ENCODE results near the gene PPP3CA. TPM values are rescaled to one million over a fixed set of nuclear protein-coding genes. Genes with fewer than 3 reads are reported as not detected.
A peak's percentile ranks its signal among the peaks of the same experiment; 100 is the strongest.

Gene PPP3CA
- total and polyA plus RNA-seq, 2 experiments from 2014 or later = 27.0 to 45.2 TPM

DNA sequence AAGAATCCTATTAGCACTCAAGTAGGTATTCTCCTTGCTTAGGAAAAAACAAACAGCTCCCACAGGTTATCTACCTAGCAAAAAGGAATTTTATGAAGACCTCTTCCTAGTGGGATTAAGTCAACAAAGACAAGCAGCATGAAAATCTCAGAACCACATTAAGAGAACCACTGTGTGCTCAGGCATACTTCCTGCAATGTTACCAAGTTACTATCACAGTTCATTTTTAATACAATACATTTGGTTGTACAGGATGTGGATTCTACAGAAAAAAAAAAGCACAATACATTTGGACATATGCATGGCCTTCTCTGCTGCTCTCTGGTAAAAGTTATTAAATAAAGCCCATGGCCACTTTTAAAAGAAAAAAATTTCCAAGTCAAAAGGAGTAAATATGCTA is 193.7 kb downstream of the PPP3CA start:
- Mint-ChIP-seq H3K36me3 (ENCODE audit: low read depth) (no peaks in the 10 kb centered on the region), H3K4me1 (peaks cover 48% of the 10 kb centered on the region), H3K4me3 (no peak overlapping the region), H3K9me3 (no peaks in the 10 kb centered on the region), H3K27me3 (ENCODE audit: insufficient read depth, low read depth, poor library complexity) (no peaks in the 10 kb centered on the region), H3K27ac (peak overlapping the region; percentile 51; the same call in 1 of the 2 replicates)
- ATAC-seq = no peak
- Histone ChIP-seq H4K20me1 (replicated peaks; ENCODE audit: insufficient read depth) (no peaks in the 10 kb centered on the region), H3K9me2 (ENCODE audit: insufficient read depth) (no peaks in the 10 kb centered on the region), H3K79me2 (replicated peaks; ENCODE audit: insufficient read depth) (no peaks in the 10 kb centered on the region), H2AFZ (no peak overlapping the region), H3K27me3 (ENCODE audit: insufficient read depth) (no peaks in the 10 kb centered on the region), H3K4me2 (no peak overlapping the region), H3K36me3 (ENCODE audit: insufficient read depth) (no peaks in the 10 kb centered on the region), H3K4me1 (ENCODE audit: insufficient read depth) (peaks cover 28% of the 10 kb centered on the region; the same call in 1 of the 2 replicates), H3K4me3 (no peak overlapping the region), H3F3A (replicated peaks; ENCODE audit: low read depth) (no peaks in the 10 kb centered on the region), H3K27ac (ENCODE audit: low read depth) (no peak overlapping the region)
- no peak for DNase-seq (ENCODE audit: low spot score)
- no peak for TF ChIP-seq CREB1 (CRISPR knock-in tag; IDR thresholded peaks at IDR 0.05; ENCODE audit: low read depth)
- no peak for TF ChIP-seq JUNB (IDR thresholded peaks at IDR 0.05; ENCODE audit: unreplicated experiment)
- TF ChIP-seq, protein P1, sequence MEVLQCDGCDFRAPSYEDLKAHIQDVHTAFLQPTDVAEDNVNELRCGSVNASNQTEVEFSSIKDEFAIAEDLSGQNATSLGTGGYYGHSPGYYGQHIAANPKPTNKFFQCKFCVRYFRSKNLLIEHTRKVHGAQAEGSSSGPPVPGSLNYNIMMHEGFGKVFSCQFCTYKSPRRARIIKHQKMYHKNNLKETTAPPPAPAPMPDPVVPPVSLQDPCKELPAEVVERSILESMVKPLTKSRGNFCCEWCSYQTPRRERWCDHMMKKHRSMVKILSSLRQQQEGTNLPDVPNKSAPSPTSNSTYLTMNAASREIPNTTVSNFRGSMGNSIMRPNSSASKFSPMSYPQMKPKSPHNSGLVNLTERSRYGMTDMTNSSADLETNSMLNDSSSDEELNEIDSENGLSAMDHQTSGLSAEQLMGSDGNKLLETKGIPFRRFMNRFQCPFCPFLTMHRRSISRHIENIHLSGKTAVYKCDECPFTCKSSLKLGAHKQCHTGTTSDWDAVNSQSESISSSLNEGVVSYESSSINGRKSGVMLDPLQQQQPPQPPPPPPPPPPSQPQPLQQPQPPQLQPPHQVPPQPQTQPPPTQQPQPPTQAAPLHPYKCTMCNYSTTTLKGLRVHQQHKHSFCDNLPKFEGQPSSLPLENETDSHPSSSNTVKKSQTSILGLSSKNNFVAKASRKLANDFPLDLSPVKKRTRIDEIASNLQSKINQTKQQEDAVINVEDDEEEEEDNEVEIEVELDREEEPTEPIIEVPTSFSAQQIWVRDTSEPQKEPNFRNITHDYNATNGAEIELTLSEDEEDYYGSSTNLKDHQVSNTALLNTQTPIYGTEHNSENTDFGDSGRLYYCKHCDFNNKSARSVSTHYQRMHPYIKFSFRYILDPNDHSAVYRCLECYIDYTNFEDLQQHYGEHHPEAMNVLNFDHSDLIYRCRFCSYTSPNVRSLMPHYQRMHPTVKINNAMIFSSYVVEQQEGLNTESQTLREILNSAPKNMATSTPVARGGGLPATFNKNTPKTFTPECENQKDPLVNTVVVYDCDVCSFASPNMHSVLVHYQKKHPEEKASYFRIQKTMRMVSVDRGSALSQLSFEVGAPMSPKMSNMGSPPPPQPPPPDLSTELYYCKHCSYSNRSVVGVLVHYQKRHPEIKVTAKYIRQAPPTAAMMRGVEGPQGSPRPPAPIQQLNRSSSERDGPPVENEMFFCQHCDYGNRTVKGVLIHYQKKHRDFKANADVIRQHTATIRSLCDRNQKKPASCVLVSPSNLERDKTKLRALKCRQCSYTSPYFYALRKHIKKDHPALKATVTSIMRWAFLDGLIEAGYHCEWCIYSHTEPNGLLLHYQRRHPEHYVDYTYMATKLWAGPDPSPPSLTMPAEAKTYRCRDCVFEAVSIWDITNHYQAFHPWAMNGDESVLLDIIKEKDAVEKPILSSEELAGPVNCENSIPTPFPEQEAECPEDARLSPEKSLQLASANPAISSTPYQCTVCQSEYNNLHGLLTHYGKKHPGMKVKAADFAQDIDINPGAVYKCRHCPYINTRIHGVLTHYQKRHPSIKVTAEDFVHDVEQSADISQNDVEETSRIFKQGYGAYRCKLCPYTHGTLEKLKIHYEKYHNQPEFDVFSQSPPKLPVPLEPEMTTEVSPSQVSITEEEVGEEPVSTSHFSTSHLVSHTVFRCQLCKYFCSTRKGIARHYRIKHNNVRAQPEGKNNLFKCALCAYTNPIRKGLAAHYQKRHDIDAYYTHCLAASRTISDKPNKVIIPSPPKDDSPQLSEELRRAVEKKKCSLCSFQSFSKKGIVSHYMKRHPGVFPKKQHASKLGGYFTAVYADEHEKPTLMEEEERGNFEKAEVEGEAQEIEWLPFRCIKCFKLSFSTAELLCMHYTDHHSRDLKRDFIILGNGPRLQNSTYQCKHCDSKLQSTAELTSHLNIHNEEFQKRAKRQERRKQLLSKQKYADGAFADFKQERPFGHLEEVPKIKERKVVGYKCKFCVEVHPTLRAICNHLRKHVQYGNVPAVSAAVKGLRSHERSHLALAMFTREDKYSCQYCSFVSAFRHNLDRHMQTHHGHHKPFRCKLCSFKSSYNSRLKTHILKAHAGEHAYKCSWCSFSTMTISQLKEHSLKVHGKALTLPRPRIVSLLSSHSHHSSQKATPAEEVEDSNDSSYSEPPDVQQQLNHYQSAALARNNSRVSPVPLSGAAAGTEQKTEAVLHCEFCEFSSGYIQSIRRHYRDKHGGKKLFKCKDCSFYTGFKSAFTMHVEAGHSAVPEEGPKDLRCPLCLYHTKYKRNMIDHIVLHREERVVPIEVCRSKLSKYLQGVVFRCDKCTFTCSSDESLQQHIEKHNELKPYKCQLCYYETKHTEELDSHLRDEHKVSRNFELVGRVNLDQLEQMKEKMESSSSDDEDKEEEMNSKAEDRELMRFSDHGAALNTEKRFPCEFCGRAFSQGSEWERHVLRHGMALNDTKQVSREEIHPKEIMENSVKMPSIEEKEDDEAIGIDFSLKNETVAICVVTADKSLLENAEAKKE (CRISPR knock-in tag; IDR thresholded peaks at IDR 0.05) = no peak
- TF ChIP-seq NANOG (IDR thresholded peaks at IDR 0.05; ENCODE audit: borderline replicate concordance) = no peak
- no peak for TF ChIP-seq POLR2AphosphoS5 (IDR thresholded peaks at IDR 0.05; ENCODE audit: low read depth)
- TF ChIP-seq, protein P2, sequence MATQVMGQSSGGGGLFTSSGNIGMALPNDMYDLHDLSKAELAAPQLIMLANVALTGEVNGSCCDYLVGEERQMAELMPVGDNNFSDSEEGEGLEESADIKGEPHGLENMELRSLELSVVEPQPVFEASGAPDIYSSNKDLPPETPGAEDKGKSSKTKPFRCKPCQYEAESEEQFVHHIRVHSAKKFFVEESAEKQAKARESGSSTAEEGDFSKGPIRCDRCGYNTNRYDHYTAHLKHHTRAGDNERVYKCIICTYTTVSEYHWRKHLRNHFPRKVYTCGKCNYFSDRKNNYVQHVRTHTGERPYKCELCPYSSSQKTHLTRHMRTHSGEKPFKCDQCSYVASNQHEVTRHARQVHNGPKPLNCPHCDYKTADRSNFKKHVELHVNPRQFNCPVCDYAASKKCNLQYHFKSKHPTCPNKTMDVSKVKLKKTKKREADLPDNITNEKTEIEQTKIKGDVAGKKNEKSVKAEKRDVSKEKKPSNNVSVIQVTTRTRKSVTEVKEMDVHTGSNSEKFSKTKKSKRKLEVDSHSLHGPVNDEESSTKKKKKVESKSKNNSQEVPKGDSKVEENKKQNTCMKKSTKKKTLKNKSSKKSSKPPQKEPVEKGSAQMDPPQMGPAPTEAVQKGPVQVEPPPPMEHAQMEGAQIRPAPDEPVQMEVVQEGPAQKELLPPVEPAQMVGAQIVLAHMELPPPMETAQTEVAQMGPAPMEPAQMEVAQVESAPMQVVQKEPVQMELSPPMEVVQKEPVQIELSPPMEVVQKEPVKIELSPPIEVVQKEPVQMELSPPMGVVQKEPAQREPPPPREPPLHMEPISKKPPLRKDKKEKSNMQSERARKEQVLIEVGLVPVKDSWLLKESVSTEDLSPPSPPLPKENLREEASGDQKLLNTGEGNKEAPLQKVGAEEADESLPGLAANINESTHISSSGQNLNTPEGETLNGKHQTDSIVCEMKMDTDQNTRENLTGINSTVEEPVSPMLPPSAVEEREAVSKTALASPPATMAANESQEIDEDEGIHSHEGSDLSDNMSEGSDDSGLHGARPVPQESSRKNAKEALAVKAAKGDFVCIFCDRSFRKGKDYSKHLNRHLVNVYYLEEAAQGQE (IDR thresholded peaks at IDR 0.05; ENCODE audit: unreplicated experiment) = no peak
- no peak for TF ChIP-seq STAT1 (IDR thresholded peaks at IDR 0.05; ENCODE audit: unreplicated experiment)
- TF ChIP-seq ZNF331 (CRISPR knock-in tag; IDR thresholded peaks at IDR 0.05; ENCODE audit: low read depth) = no peak
- no peak for TF ChIP-seq ETS1 (IDR thresholded peaks at IDR 0.05)
